ENCODE measurements around the gene SRGAP1. TPM values are rescaled to one million over a fixed set of nuclear protein-coding genes. Genes with fewer than 3 reads are reported as not detected.

Gene SRGAP1
- total and polyA plus RNA-seq, 9 of the 15 experiments (the other 6 are each of a cell fraction or from before 2014, with no cell fraction given) = 0.01 to 0.13 (median 0.04) TPM; not detected in 3

DNA sequence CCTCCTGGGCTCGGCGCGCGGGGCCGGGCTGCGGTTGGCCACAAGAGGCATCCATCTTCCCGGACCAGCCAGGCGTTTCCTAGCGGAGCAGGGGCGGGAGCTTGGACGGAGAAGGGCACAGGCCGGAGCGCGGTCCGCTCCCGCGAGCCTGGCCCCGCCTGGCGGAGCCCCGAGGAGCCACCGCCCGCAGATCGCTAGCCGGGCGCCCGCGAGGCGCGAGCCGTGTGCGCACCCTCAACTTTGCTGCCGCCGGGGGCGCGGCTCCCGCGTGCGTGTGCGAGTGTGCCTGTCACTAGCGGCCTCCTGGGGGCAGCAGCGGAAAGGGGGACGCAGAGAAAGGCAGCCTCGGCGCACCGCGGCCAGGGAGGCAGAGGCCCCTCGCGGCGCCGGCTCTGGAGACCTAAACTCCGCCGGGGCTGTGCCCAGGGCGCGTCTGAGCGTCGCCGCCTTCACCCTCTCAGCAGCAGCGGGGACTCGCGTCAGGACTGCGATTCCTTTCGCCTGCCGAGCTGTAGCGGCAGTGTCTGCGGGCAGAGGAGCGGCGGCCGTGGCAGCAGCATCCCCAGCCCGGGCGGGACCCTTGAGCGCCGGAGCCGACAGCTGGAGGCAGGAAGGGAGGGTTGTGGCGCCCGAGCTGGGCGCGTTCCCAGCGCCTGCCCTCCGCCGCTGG is 644 bp upstream of the SRGAP1 start (continued):
- TF ChIP-seq, protein P1, sequence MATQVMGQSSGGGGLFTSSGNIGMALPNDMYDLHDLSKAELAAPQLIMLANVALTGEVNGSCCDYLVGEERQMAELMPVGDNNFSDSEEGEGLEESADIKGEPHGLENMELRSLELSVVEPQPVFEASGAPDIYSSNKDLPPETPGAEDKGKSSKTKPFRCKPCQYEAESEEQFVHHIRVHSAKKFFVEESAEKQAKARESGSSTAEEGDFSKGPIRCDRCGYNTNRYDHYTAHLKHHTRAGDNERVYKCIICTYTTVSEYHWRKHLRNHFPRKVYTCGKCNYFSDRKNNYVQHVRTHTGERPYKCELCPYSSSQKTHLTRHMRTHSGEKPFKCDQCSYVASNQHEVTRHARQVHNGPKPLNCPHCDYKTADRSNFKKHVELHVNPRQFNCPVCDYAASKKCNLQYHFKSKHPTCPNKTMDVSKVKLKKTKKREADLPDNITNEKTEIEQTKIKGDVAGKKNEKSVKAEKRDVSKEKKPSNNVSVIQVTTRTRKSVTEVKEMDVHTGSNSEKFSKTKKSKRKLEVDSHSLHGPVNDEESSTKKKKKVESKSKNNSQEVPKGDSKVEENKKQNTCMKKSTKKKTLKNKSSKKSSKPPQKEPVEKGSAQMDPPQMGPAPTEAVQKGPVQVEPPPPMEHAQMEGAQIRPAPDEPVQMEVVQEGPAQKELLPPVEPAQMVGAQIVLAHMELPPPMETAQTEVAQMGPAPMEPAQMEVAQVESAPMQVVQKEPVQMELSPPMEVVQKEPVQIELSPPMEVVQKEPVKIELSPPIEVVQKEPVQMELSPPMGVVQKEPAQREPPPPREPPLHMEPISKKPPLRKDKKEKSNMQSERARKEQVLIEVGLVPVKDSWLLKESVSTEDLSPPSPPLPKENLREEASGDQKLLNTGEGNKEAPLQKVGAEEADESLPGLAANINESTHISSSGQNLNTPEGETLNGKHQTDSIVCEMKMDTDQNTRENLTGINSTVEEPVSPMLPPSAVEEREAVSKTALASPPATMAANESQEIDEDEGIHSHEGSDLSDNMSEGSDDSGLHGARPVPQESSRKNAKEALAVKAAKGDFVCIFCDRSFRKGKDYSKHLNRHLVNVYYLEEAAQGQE (IDR thresholded peaks at IDR 0.05; ENCODE audit: borderline replicate concordance) = peak; percentile 62; the same call in 1 of the 2 replicates
- TF ChIP-seq, protein P1 (CRISPR knock-in tag; IDR thresholded peaks at IDR 0.05; ENCODE audit: low read depth) = no peak
- TF ChIP-seq BCOR (IDR thresholded peaks at IDR 0.05) (0 out of 2 replicates have a peak, but pooled peaks have one; percentile 12), ZBTB17 (CRISPR knock-in tag; IDR thresholded peaks at IDR 0.05) (0 out of 2 replicates have a peak, but pooled peaks have one; percentile 21), CTBP1 (IDR thresholded peaks at IDR 0.05; ENCODE audit: borderline replicate concordance) (peak; percentile 97), SRSF1 (IDR thresholded peaks at IDR 0.05; ENCODE audit: low read depth, low read length) (no peak), ZBTB33 (CRISPR knock-in tag; IDR thresholded peaks at IDR 0.05) (0 out of 2 replicates have a peak, but pooled peaks have one; percentile 9), ZBTB1 (CRISPR knock-in tag; IDR thresholded peaks at IDR 0.05; ENCODE audit: borderline replicate concordance, low read depth) (0 out of 2 replicates have a peak, but pooled peaks have one; percentile 37), SNAPC5 (CRISPR knock-in tag; IDR thresholded peaks at IDR 0.05) (no peak), FOXJ3 (CRISPR knock-in tag; IDR thresholded peaks at IDR 0.05) (no peak), ZNF41 (CRISPR knock-in tag; conservative IDR thresholded peaks at IDR 0.05) (no peak), SMAD4 (CRISPR knock-in tag; conservative IDR thresholded peaks at IDR 0.05) (0 out of 2 replicates have a peak, but pooled peaks have one; percentile 26), FOS (IDR thresholded peaks at IDR 0.05; ENCODE audit: extremely low read depth, insufficient read length) (no peak), MAFK (IDR thresholded peaks at IDR 0.05; ENCODE audit: low read length) (no peak)
- TF ChIP-seq, protein P2, sequence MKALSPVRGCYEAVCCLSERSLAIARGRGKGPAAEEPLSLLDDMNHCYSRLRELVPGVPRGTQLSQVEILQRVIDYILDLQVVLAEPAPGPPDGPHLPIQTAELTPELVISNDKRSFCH (CRISPR knock-in tag; IDR thresholded peaks at IDR 0.05) = no peak
- TF ChIP-seq, protein P2 (tag; IDR thresholded peaks at IDR 0.05) = 0 out of 2 replicates have a peak, but pooled peaks have one; percentile 26

Data from K562 (cell line).